ENCODE results near the gene EFR3B.
"Not testable (repeated sequence)": the region's sequence is repeated elsewhere in the genome, so short reads cannot be mapped to it uniquely, and the experiment has no call there.

Gene EFR3B

DNA sequence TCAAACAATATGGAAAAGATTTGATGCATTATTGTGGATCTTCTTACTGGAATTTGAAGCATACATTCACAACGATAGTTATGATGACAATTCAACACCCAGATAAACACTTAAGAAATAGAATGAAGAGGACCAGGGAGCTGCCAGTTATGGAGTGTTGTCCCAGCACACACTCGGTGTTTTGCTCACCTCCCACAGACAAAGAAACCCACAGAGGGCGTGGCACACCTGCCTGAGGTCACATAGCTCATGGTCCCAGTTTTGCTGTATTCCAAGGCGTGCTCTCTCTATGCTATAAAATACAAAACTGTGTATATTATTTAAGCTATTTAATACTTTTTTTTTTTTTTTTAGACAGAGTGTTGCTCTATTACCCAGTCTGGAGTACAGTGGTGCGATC is 31.1 kb downstream of the EFR3B start:
- no peak for DNase-seq

DNA sequence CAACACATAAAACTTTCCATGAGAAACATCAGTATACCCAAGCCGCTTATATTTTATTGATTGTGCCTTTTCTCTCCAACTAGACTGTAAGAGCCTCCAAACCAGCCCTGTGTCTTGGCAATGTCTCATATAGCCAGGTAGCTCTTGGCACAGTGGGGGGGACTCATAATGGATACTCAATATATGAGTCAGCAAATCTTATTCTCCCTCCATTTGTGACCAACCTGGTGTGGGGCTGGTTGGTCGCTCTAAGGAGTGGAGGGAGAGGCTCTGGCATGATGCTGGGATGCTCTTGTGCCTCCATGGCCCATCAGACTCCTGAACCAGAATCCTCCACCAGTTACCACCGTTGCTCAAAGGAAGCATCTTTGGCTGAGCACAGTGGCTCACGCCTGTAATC is 32.0 kb downstream of the EFR3B start:
- DNase-seq = no peak

DNA sequence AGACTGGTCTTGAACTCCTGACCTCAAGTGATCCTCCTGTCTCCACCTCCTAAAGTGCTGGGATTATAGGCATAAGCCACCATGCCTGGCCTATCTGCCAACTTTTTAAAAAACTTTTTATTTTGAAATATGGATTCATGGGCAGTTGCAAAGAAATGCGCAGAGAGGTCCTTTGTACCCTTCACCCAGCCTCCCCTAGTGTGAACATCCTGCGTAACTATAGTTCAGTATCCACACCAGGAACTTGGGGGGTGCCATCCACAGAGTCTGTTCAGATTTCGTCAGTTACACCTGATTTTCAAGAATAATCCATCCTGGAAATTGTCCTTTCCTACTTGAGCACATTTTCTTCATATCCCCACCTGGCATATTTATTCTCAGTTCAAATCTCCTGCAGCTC is 33.0 kb downstream of the EFR3B start:
- DNase-seq = no peak

DNA sequence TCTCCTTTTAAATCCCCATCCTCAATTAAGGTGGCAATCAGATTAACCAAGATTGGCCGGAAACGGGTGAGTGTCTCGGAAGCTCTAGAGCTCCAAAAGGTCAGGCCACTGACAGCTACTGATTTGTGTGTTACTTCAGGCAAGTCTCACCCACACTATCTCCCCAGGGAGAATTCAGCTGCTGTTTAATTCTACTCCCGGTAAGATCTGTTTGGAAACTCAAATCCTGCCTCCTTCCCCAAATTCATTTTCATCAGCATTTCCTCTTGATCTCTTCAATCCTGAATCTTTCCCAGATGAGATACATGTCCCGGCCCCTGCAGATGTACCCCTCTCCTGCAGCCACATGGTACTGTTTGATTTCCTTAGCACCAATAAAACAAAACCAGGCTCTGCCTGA is 34.9 kb downstream of the EFR3B start:
- DNase-seq = no peak

DNA sequence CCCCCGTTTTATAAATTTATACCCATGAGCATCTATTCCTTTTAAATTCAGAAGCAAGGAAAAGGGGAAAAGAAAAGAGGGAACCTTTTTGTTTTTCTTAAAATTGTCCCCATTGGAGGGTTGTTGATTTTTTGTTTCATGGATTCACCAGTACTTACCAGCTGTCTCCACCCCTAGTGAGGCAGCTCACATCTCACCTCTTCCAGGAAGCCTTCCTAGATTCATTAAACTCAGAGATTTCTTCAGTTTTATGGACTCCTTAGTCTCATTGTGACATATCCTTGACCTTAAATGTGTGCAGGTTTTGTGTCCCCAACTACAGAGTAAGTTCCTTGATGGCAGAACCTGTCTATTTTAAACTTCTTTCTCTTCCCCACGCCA is 35.9 kb downstream of the EFR3B start:
- DNase-seq = no peak

DNA sequence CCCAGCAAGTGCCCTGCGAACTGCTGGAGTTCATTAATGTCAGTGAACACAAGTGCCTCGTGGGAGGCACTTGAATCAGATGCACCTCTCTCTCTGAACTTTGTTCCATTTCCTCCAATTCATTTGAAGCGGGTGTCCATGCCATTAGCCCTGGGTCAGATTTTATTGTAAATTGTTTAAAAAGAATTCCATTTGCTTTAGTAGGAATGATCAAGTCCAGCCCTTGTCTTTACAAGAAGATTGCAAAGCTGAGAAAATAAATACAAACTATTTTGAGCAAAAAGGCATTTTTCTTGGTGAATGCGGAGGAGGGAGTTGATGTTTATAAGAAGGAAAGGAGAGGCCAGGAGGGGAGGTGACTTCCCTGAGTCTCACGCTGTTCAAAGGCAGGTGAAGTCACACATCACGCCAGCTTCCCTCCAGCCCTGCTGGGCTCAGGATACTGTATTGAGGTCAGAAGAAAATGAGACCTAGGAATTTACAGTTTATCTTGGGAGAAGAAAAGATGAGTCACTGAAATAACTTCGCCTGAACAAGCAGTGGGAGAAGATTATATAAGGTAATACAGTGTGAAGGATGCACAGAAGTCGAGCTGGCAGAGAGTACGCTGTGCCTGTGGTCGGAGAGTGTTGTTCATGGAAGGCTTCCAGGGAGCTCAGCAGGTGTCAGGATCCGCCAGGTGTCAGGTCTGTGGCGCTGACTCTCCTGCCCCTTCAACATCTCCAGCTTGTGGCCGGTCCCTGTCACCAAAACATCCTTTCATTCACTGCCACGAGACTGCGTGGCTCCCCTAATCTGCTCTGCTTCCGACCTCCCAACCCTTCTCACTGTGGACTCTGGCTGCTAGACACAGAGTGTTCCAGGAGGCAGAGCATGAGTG is 36.5 kb downstream of the EFR3B start:
- DNase-seq = no peak

DNA sequence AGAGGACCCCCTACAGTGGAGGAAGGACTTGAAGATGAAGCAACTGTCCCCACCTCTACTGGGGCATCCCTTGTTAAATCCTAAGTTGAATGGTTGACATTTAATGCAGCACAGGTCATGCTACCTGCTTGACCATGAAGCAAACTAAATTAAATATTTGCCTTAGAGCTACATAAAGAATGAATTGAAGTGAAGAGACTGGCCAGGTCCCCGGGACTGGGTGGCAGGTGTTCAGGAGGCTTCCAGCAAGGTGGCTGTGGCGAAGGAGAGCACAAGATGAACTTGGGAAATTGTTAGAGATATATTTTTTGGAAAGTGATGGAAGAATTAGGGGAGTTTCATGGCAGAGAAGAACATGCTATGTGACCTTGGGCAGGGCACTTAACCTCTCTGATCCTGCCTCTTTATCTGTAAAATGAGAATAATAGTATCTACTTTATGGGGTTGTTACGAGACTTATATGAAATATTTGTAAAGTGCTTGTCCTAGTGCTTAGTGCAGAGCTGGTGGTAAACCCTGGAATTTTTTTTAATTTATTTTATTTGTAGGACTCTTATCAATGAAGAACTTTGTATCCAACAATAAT is 37.3 kb downstream of the EFR3B start:
- no peak for DNase-seq

DNA sequence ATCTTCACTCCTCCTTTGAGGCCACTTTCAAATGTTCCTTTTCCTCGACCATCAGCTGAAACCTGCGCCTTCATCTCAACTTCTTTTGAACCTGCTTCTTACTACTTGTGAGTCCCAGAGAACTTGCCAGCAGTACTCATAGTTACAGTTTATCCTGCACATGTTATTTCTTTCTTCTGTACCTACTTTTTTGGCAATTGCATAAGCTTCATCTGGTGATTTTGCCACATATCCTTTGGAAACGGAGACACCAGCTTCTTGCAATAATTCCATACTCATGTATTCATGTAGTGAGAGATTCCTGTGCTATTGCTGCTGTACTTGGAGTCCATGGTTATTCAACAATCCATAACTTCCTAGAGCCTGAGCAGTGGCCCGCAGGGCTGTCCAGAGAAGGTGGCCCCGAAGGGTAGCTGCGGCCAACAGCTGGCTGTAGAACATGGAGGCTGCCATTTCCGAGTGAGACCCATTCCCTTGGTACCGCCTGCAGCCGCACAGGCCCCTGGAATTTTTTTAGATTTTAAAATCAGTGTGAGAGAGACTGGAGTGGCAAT is 39.4 kb downstream of the EFR3B start:
- DNase-seq = no peak

DNA sequence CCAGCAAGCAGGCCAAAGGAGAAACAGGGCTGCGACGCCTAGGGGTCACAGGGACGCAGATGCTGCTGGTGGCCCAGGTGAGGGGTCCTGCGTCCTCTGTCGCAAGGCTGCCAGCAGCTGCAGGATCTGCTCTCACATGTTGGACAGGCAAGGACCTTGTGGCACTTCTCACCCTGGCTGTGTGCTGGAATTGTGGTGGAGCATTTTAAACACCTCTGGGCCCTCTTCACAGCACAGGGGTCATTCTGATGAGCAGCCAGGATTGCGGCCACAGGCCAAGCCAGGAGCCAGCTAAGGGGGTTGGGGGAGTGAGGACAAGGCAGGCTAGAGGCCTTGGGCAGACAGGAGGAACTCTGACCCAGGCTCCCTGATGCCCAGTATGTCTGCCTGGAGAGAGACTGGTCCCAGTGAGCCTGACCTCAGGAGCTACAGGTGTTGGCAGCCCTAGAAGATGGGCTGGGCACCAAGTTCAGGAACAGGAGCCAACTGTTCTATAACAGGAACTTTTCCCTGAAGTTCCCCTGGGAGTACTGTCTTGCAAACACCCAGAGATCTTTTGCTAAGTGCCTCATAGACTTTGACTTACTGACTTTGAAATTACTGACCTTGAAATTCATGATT is 40.2 kb downstream of the EFR3B start:
- DNase-seq = no peak

DNA sequence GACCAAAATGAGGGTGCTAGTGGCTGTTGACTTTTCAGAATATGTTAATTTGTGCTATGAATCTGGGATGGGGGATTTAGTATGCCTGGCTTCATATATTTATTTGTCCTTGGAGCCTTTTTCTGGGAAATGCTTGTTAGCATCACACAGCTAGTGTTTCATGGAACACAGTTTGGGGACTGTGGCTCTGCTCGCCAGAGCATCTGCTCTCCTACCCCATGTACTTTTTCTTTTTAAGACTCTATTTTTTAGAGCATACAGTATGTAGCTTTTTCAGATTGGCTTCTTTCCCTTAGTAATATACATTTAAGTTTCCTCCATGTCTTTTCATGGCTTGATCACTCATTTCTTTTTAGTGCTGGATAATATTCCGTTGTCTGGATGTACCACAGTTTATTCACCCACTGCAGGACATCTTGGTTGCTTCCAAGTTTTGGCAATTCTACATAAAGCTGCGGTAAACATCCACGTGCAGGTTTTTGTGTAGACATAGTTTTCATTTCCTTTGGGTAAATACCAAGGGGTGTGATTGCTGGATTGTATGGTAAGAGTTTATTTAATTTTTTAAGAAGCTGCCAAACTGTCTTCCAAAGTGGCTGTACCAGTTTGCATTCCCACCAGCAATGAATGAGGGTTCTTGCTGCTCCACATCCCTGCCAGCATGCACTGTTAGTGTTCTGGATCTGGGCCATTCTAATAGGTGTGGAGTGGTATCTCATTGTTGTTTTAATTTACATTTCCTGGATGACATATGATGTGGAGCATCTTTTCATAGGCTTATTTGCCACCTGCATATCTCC is 44.1 kb downstream of the EFR3B start:
- DNase-seq = no peak

DNA sequence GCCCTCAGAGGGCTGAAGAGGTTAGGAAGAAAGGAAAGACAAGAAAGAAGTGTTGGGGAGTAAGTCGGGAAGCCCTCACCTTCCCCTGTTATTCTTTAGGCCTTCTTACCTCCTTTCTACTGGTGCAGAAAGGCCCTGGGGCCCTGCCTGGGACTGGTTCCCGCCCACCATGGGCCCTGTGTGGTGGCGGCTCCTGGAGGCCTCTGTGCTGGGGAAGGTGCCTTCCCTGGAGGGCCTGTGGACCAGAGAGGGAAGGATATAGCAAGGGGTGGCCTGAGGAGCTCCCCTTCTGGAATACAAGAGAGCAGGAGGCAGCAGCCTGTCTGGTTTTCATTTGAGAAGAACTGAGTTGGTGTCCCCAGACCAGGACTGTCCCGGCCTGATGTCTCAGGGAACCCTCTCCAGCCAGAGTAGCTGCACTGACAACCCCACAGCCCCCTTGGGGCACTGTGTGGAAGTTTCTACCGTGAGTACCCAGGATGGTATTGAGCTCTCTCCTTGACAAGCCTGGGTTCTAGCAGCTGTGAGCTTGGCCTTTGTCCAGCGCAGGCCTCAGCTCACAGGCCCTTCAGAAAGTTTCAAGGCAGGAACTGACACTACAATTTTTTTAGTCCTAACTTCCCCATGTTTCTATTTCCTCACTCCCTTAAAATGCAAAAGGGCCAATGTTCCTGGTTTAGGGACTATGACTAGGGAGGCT is 47.1 kb downstream of the EFR3B start:
- DNase-seq = peak; percentile 31

DNA sequence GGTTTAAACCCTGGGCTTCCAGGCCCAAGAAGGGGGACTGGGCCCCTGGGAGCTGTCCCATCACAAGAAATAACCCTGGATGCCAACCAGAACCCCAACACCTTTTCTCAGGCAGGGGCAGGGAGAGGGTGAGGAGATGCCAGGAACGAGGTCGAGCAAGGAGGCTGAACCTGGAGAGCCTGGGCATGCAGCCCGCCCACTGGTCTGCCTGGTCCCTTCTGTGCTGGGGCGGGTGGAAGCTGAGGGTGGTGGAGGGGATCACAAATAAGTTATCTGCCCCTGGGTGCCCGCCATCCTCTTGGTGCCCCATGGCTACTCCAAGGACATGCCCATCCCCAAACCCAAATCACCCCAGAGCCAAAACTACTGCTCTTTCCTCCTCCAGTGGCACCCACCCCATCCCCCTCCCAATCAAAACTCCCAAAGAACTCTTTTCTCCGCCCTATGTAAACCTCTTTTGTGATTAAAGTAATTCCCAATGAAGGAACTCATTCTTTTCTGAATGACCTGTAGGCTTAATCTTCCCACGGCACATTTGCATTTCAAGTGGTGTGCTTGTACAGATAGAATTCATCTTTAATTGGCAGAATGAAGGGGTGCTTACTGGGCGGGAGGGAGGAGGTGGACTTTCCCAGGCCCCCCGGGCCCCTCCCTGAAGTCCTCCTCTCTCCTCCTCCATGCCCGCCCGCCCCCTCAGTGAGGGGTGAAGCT is 47.9 kb downstream of the EFR3B start:
- DNase-seq = no peak

DNA sequence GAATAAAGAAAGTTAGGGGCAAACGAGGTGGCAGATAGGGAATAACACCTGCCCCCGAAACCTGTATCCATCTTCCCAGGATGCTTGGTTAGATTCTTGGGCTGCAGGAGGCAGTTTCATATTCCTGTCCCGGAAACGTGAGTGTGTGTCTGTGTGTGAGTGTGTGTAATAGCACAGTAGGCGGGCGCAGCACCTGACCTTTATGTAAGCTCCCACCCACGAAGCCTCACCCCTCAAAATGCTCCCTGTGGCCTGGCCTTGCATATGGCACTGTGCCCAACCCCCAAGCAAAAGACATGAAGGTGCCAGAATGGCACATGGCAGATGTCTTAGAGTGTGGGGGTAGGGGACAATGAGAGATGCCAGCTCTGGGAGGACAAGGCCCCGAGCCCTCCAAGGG is 48.9 kb downstream of the EFR3B start:
- DNase-seq = no peak

DNA sequence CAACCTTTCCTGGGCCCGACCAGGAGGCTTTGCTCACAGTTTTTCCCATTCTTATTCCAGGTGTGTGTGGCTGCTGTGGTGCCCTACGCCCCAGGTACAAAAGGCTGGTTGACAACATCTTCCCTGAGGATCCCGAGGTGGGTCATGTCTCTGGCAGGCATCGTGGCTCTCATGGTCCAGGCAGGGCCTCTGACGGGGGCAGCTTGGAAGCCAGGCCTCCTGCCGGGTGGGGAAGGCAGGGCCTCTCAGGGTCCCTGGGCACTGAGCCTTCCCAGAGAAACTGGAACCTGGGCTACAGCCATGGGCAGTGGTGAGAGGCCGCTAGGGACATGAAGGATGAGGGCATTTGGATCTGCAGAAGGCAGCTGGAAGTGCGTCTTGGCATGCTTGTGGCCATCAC is 49.4 kb downstream of the EFR3B start:
- no peak for DNase-seq

DNA sequence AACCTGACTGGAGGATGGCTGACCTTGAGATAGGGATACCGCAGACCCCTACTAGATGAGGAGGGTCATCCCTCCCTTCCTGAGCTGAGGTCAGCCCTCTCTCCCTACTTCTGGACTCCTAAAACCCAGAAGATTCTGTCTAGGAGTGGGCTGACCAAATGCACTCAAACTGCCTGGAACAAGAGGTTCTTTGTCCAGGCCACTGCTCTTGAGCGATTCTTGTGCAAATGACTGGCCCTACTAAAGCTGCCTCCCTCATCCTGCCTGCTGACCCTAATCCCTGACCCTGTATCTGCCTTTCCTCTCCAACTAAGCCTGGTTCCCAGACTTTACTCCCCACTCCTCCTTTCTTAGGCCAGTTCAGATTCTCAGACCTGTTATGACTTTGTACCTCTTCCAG is 56.2 kb downstream of the EFR3B start:
- DNase-seq = no peak

DNA sequence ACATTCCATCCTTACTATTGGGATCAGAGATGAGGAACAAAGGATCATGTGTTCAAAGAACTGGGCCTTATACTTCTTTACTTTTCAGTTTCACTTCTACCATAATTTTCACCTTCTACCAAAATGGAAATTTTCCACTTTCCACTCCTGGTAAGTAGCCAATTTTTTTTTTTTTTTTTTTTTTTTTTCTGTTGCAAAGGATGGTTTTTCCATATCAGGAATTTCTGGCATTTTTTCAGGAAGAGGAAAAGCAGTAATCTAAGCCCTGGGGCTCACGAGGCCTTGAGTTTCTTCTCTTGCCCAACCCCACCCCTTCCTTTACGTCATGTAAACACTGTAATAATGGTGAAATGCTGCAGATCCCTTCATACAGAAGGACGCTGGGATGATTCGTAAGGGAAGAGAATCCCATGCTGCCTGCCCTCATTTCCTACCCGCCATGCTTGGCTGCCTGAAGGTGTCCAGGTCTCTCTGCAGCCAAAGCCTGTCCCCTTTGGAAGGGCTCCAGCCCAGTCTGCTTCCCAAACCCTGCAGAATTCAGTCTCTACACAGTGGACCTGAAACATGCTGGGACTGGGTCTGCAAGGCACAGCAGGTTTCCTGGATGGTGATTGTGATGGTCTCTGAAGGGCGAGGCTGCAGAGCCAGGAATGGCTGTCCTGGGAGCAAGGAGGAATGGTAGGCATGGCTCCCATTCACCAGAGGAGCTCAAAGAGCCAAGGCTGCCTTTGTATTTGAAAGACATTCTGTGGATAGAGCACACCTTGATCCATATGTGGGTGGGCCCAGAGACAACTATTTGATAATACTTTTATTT is 57.0 kb downstream of the EFR3B start:
- DNase-seq = peak; percentile 56

DNA sequence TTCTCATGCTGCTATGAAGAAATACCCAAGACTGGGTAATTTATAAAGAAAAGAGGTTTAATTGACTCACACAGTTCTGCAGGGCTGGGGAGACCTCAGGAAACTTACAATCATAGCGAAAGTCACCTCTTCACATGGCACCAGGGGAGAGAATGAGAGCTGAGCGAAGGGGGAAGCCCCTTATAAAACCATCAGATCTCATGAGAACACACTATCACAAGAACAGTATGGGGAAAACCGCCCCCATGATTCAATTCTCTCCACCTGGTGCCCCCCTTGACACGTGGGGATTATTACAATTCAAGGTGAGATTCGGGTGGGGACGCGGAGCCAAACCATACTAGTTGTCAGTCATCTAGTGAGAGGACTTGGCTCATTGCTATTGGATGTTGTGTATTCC is 60.5 kb downstream of the EFR3B start:
- not testable (repeated sequence) for DNase-seq

DNA sequence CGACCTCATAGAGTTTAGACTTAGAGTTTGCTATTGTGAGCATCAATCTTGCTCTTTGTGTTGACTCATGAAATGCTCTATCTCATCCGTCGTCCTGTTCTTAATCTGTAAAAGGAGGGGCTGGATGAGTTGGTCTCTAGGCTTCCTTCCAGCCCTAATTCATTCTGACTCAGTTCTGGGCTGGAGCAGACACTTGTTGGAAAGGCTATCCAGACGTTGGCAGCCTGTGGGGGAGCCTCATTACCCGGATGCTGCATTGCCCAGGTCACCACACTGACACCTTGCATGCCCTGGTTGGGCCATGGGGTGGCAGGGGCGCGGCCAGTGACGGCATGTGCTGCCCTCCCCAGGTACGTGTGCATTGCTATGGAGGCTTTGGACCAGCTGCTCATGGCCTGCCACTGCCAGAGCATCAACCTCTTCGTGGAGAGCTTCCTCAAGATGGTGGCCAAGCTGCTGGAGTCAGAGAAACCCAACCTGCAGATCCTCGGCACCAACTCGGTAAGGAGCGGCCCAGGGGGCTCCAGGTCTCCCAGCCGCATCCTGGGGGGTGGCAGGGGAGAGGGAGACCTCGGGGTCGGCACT is 61.5 kb downstream of the EFR3B start:
- DNase-seq = no peak

DNA sequence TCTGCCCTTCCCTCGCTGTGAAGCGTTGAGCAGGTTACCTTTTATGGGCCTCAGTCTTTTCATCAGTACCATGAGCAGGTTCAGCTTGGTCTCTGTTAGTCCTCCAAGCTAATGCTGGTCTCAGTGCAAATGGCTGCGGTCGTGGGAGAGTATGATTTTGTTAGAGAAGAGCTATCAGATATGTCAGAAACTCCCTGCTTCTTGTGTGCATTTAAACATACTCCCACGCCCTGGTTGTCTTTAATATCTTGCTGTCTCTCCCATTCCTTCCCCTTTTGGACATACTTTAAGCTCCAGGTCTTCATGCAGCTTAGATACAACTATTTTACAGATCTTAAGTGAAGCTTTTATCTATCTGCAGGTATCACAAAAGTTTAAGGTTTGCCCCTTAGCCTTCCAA is 62.9 kb downstream of the EFR3B start:
- DNase-seq = no peak

DNA sequence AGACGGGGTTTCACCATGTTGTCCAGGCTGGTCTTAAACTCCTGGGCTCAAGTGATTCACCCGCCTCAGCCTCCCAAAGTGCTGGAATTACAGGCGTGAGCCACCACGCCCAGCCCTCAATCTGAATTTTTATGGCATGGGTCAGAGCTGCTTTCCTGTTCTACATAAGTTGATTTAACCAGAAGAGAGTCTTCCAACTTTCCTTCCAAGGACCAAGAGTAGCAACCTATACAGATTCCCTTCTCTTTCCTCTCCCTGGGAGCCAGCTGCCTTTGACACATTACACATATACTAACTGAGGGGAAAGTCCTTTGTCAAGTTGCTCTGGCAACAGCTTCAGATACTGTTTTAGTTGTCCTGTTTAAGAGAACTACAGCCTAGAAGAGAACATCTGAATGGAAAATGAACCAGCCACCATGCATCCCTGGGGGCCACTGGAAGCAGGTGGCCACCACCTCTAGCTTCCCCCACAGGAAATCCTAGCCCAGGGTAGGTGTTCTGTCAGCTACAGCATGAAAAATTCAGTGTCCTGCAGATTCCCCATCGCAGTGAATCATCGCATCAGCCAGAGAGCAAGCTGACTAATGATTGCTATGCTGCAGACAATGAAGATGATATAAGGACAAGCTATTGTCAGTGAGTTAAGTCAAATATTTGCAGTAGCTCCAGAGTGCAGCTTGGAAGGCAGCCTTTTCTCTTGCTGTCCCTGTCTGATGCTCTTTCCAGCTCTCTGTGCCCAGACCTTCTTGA is 63.6 kb downstream of the EFR3B start:
- DNase-seq = no peak
